Measurements from ENCODE around the gene STK32C.
"Not testable (repeated sequence)": the region's sequence is repeated elsewhere in the genome, so short reads cannot be mapped to it uniquely, and the experiment has no call there.

STK32C gene

GRCh38 chr10:132307823-132308586, at the start of gene STK32C:
TSS of gene STK32C (minus strand) at chr10:132307950. CDS start at chr10:132307833, 117 bp downstream.
- DNase-seq = peak; percentile 93

- DNase-seq = no peak
Measured at GRCh38 chr10:132356621-132357195, 49.0 kb upstream of the STK32C start.

GRCh38 chr10:132355754-132356153, 48.0 kb upstream of the STK32C start:
- no peak for DNase-seq

- no peak for DNase-seq
Measured at GRCh38 chr10:132355297-132355696, 47.5 kb upstream of the STK32C start.

- DNase-seq = no peak
Measured at GRCh38 chr10:132354356-132355094, 46.8 kb upstream of the STK32C start.

- no peak for DNase-seq
Measured at GRCh38 chr10:132353456-132354355, 46.0 kb upstream of the STK32C start.

- not testable (repeated sequence) for DNase-seq
Measured at GRCh38 chr10:132352462-132353308, 44.9 kb upstream of the STK32C start.

GRCh38 chr10:132351611-132352010, 43.9 kb upstream of the STK32C start:
- DNase-seq = no peak

- DNase-seq = no peak
Measured at GRCh38 chr10:132350946-132351345, 43.2 kb upstream of the STK32C start.

- DNase-seq = no peak
Measured at GRCh38 chr10:132350391-132350790, 42.6 kb upstream of the STK32C start.

GRCh38 chr10:132349766-132350165, 42.0 kb upstream of the STK32C start:
- DNase-seq = no peak

GRCh38 chr10:132347931-132348267, 40.1 kb upstream of the STK32C start:
- DNase-seq = no peak

GRCh38 chr10:132347211-132347930, 39.6 kb upstream of the STK32C start:
- no peak for DNase-seq

- no peak for DNase-seq
Measured at GRCh38 chr10:132346806-132347205, 39.1 kb upstream of the STK32C start.

GRCh38 chr10:132345345-132345744, 37.6 kb upstream of the STK32C start:
- no peak for DNase-seq

- DNase-seq = no peak
Measured at GRCh38 chr10:132344386-132344785, 36.6 kb upstream of the STK32C start.

GRCh38 chr10:132342553-132342952, 34.8 kb upstream of the STK32C start:
- no peak for DNase-seq

- DNase-seq = no peak
Measured at GRCh38 chr10:132341781-132342180, 34.0 kb upstream of the STK32C start.

- no peak for DNase-seq
Measured at GRCh38 chr10:132341017-132341416, 33.3 kb upstream of the STK32C start.

- no peak for DNase-seq
Measured at GRCh38 chr10:132339276-132339675, 31.5 kb upstream of the STK32C start.

GRCh38 chr10:132338876-132339275, 31.1 kb upstream of the STK32C start:
- DNase-seq = no peak
